DMS79 treated with DMSO at 0.1 percent for 48 hours (cell line): ENCODE data around the gene MED26.
A peak's percentile ranks its signal among the peaks of the same experiment; 100 is the strongest.

ENCODE experiments used
- DNase-seq: peaks from one replicate; lab custom pipeline; 2025; lab: John Stamatoyannopoulos, UW

Gene MED26

GRCh38 chr19:16589917-16590316 lies 38.1 kb downstream of the MED26 start:
- DNase-seq = peak; percentile 26

GRCh38 chr19:16588824-16589577 lies 39.0 kb downstream of the MED26 start:
- DNase-seq = no peak

GRCh38 chr19:16587833-16588823 lies 39.9 kb downstream of the MED26 start:
- DNase-seq = peak; percentile 78

GRCh38 chr19:16586991-16587832 lies 40.8 kb downstream of the MED26 start:
- peak; percentile 34 for DNase-seq

- no peak for DNase-seq
Measured at GRCh38 chr19:16586477-16586871, 41.5 kb downstream of the MED26 start.

GRCh38 chr19:16585808-16586476 lies 42.1 kb downstream of the MED26 start:
- DNase-seq = no peak

GRCh38 chr19:16585094-16585801 lies 42.8 kb downstream of the MED26 start:
- no peak for DNase-seq

- no peak for DNase-seq
Measured at GRCh38 chr19:16584248-16585093, 43.5 kb downstream of the MED26 start.

GRCh38 chr19:16582486-16583261 lies 45.3 kb downstream of the MED26 start:
- no peak for DNase-seq

GRCh38 chr19:16581971-16582343 lies 46.0 kb downstream of the MED26 start:
- no peak for DNase-seq

GRCh38 chr19:16581145-16581970 lies 46.6 kb downstream of the MED26 start:
- DNase-seq = peak; percentile 33

GRCh38 chr19:16579381-16579780 lies 48.6 kb downstream of the MED26 start:
- no peak for DNase-seq

- no peak for DNase-seq
Measured at GRCh38 chr19:16577531-16577985, 50.4 kb downstream of the MED26 start.

- DNase-seq = no peak
Measured at GRCh38 chr19:16576690-16577530, 51.1 kb downstream of the MED26 start.

- DNase-seq = no peak
Measured at GRCh38 chr19:16575861-16576689, 51.9 kb downstream of the MED26 start.

- no peak for DNase-seq
Measured at GRCh38 chr19:16575282-16575681, 52.7 kb downstream of the MED26 start.
